K562 (cell line): ENCODE results near the gene LAPTM5. TPM values are rescaled to one million over a fixed set of nuclear protein-coding genes. Genes with fewer than 3 reads are reported as not detected.
A peak's percentile ranks its signal among the peaks of the same experiment; 100 is the strongest.

Source experiments
- BCOR ChIP-seq: fragments of 450-650 bp; IDR thresholded peaks from 2 replicates; pipeline ENCODE4 v1.6.1; 2016
- BRD4 ChIP-seq: fragments of 200-600 bp; sonication (generic); IDR thresholded peaks from 2 replicates; pipeline ENCODE4 v1.6.1; 2017; ENCODE audit warnings: inconsistent platforms
- MYNN ChIP-seq, 2 experiments: sonication (generic); formaldehyde crosslinking in 1 of 2; IDR thresholded peaks; 2 replicates each; pipeline versions ENCODE4 v1.5.0 to v1.6.1; 2016 to 2020; ENCODE audit warnings: antibody characterized with exemption in 1 of 2, missing genetic modification reagents in 1 of 2
- SAP30 ChIP-seq: fragments of 200-600 bp; sonication (generic); IDR thresholded peaks from 2 replicates; pipeline ENCODE4 v1.6.1; 2012; ENCODE audit warnings: borderline replicate concordance, low read depth, mild to moderate bottlenecking, moderate library complexity, low read length, control low read depth, inconsistent platforms; ENCODE audit not compliant: insufficient read depth, poor library complexity, severe bottlenecking
- ZNF143 ChIP-seq: sonication (generic); formaldehyde crosslinking; IDR thresholded peaks from 2 replicates; pipeline ENCODE4 v1.9.0; 2022; ENCODE audit warnings: mild to moderate bottlenecking, missing genetic modification reagents
- ZNF197 ChIP-seq: fragments of 200-800 bp; sonication (Bioruptor generic); IDR thresholded peaks from 2 replicates; pipeline ENCODE4 v1.6.1; 2016; ENCODE audit warnings: low read depth, missing genetic modification characterization, missing compliant biosample characterization
- ZNF263 ChIP-seq: sonication (generic); formaldehyde crosslinking; IDR thresholded peaks from 2 replicates; pipeline ENCODE4 v1.8.0; 2022; ENCODE audit warnings: mild to moderate bottlenecking, missing genetic modification reagents, borderline replicate concordance
- ZNF347 ChIP-seq: fragments of 450-650 bp; formaldehyde crosslinking; IDR thresholded peaks from 2 replicates; pipeline ENCODE4 v1.4.0; 2020; ENCODE audit warnings: low read depth, mild to moderate bottlenecking, moderate library complexity
- ZNF408 ChIP-seq: fragments of 250-450 bp; sonication (Bioruptor Pico); IDR thresholded peaks from 2 replicates; pipeline ENCODE4 v1.4.0; 2020; ENCODE audit warnings: low read depth, mild to moderate bottlenecking, moderate library complexity
- polyA plus RNA-seq, 8 experiments: library from polyadenylated mRNA; depleted of rRNA in 4 of 8; stranded (reverse) in 5 of 8; unstranded in 3 of 8; fragments of >200 nt; fragmentation: Nextera tagmentation in 2 of 8; fragmentation: Illumina TruSeq in 1 of 8; extraction: Ambion mirVana in 2 of 8; extraction: Trizol in 1 of 8; gene quantifications; 2 replicates each; pipeline versions ENCODE4 v1.2.1 to v1.2.3, GENCODE V29; 2011 to 2014; ENCODE audit warnings: inconsistent platforms in 1 of 8, missing spikeins in 1 of 8
- total RNA-seq, 7 experiments: library from RNA; depleted of rRNA in 6 of 7; stranded (reverse); fragments of >200 nt in 6 of 7; fragmentation: Illumina TruSeq in 2 of 7; extraction: Trizol in 2 of 7; gene quantifications; 2 replicates each; pipeline versions ENCODE4 v1.2.1 to v1.2.3, GENCODE V29; 2011 to 2021; ENCODE audit warnings: low replicate concordance in 1 of 7
- TF ChIP-seq, protein P1 (sequence below): fragments of 450-650 bp; formaldehyde crosslinking; IDR thresholded peaks from 2 replicates; pipeline ENCODE4 v1.4.0; 2020; ENCODE audit warnings: mild to moderate bottlenecking, mixed read lengths
- TF ChIP-seq, protein P2 (sequence below): fragments of 450-650 bp; formaldehyde crosslinking; IDR thresholded peaks from 2 replicates; pipeline ENCODE4 v1.4.0; 2020; ENCODE audit warnings: mild to moderate bottlenecking, moderate library complexity
- TF ChIP-seq, protein P3 (sequence below): fragments of 200-800 bp; sonication (Bioruptor generic); IDR thresholded peaks from 2 replicates; pipeline ENCODE4 v1.6.1; 2016; ENCODE audit warnings: missing genetic modification characterization, missing compliant biosample characterization
- TF ChIP-seq, protein P4 (sequence below): fragments of 450-650 bp; formaldehyde crosslinking; IDR thresholded peaks from 2 replicates; pipeline ENCODE4 v1.4.0; 2020; ENCODE audit warnings: mild to moderate bottlenecking, moderate library complexity
- TF ChIP-seq, protein P5 (sequence below), 3 experiments: fragments of 200-800 bp in 1 of 3; sonication (Bioruptor generic) in 1 of 3; sonication (generic) in 1 of 3; formaldehyde crosslinking in 1 of 3; IDR thresholded peaks; 2 replicates each; pipeline versions ENCODE4 v1.6.1 to v1.8.0; 2016 to 2022; ENCODE audit warnings: mild to moderate bottlenecking in 2 of 3, missing compliant biosample characterization in 2 of 3, missing genetic modification characterization in 2 of 3, missing genetic modification reagents in 1 of 3

LAPTM5 gene
- total and polyA plus RNA-seq, 9 of the 15 experiments (the other 6 are each of a cell fraction or from before 2014, with no cell fraction given): 2.4 to 47.3 (median 20.3) TPM

DNA sequence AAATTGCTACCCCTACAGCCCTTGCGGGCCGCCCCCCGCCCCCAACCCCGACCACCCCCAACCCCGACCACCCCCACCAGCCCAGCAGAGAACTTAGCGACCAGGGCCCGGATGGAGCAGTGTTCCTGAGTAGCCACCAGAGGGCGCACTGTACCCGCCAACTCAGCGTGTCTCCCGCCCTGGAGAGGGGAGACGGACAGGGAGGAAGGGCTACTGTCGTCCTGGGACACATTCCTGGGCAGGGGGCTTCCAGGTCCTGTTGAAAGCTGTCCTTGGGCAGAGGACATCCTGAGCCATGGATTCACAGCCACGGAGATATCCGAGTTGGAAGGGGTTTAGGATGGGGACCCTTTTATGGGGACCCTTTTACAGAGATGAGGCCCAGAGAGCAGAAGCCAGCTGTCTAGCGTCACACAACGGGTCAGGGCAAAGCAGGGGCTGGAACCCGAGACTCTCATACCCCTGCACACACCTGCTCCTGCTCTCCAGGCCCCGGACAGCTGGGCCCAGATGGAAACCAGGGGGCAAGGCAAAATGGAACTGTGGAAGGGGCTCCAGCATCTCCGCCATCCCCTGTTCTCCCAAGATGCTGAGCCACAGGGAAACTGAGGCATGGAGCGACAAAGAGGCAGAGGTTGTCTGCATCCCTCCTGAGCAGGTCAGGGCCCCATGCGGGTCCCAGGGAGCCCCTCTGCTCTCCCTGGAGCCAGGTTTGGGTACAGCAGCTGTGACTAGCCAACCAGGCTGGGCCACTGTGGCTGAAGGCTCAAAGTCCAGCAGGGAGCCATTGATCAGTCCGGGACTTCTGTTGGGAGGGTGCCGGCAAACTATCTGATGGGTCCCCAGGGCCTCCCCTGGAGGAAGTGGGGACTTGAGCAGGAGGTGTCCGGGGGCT, 25.0 kb upstream of the LAPTM5 start (continued):
- TF ChIP-seq, protein P1, sequence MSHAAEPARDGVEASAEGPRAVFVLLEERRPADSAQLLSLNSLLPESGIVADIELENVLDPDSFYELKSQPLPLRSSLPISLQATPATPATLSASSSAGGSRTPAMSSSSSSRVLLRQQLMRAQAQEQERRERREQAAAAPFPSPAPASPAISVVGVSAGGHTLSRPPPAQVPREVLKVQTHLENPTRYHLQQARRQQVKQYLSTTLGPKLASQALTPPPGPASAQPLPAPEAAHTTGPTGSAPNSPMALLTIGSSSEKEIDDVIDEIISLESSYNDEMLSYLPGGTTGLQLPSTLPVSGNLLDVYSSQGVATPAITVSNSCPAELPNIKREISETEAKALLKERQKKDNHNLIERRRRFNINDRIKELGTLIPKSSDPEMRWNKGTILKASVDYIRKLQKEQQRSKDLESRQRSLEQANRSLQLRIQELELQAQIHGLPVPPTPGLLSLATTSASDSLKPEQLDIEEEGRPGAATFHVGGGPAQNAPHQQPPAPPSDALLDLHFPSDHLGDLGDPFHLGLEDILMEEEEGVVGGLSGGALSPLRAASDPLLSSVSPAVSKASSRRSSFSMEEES: no peak
- TF ChIP-seq, protein P2, sequence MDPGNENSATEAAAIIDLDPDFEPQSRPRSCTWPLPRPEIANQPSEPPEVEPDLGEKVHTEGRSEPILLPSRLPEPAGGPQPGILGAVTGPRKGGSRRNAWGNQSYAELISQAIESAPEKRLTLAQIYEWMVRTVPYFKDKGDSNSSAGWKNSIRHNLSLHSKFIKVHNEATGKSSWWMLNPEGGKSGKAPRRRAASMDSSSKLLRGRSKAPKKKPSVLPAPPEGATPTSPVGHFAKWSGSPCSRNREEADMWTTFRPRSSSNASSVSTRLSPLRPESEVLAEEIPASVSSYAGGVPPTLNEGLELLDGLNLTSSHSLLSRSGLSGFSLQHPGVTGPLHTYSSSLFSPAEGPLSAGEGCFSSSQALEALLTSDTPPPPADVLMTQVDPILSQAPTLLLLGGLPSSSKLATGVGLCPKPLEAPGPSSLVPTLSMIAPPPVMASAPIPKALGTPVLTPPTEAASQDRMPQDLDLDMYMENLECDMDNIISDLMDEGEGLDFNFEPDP (CRISPR knock-in tag): no peak
- no peak for TF ChIP-seq ZNF347
- TF ChIP-seq, protein P3, sequence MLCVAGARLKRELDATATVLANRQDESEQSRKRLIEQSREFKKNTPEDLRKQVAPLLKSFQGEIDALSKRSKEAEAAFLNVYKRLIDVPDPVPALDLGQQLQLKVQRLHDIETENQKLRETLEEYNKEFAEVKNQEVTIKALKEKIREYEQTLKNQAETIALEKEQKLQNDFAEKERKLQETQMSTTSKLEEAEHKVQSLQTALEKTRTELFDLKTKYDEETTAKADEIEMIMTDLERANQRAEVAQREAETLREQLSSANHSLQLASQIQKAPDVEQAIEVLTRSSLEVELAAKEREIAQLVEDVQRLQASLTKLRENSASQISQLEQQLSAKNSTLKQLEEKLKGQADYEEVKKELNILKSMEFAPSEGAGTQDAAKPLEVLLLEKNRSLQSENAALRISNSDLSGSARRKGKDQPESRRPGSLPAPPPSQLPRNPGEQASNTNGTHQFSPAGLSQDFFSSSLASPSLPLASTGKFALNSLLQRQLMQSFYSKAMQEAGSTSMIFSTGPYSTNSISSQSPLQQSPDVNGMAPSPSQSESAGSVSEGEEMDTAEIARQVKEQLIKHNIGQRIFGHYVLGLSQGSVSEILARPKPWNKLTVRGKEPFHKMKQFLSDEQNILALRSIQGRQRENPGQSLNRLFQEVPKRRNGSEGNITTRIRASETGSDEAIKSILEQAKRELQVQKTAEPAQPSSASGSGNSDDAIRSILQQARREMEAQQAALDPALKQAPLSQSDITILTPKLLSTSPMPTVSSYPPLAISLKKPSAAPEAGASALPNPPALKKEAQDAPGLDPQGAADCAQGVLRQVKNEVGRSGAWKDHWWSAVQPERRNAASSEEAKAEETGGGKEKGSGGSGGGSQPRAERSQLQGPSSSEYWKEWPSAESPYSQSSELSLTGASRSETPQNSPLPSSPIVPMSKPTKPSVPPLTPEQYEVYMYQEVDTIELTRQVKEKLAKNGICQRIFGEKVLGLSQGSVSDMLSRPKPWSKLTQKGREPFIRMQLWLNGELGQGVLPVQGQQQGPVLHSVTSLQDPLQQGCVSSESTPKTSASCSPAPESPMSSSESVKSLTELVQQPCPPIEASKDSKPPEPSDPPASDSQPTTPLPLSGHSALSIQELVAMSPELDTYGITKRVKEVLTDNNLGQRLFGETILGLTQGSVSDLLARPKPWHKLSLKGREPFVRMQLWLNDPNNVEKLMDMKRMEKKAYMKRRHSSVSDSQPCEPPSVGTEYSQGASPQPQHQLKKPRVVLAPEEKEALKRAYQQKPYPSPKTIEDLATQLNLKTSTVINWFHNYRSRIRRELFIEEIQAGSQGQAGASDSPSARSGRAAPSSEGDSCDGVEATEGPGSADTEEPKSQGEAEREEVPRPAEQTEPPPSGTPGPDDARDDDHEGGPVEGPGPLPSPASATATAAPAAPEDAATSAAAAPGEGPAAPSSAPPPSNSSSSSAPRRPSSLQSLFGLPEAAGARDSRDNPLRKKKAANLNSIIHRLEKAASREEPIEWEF (CRISPR knock-in tag): no peak
- no peak for TF ChIP-seq ZNF197
- TF ChIP-seq BCOR: peak; percentile 45; the same call in 1 of the 2 replicates
- TF ChIP-seq ZNF143 (CRISPR knock-in tag): no peak
- no peak for TF ChIP-seq SAP30
- TF ChIP-seq, protein P4, sequence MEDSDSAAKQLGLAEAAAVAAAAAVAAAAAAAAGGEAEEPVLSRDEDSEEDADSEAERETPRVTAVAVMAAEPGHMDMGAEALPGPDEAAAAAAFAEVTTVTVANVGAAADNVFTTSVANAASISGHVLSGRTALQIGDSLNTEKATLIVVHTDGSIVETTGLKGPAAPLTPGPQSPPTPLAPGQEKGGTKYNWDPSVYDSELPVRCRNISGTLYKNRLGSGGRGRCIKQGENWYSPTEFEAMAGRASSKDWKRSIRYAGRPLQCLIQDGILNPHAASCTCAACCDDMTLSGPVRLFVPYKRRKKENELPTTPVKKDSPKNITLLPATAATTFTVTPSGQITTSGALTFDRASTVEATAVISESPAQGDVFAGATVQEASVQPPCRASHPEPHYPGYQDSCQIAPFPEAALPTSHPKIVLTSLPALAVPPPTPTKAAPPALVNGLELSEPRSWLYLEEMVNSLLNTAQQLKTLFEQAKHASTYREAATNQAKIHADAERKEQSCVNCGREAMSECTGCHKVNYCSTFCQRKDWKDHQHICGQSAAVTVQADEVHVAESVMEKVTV (CRISPR knock-in tag): peak; percentile 66
- TF ChIP-seq, protein P5, sequence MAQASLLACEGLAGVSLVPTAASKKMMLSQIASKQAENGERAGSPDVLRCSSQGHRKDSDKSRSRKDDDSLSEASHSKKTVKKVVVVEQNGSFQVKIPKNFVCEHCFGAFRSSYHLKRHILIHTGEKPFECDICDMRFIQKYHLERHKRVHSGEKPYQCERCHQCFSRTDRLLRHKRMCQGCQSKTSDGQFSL (CRISPR knock-in tag; IDR thresholded peaks at IDR 0.05): 0 out of 2 replicates have a peak, but pooled peaks have one; percentile 31
- TF ChIP-seq, protein P5 (tag; IDR thresholded peaks at IDR 0.05): no peak
- TF ChIP-seq MYNN (IDR thresholded peaks at IDR 0.05): no peak
- TF ChIP-seq MYNN (CRISPR knock-in tag; IDR thresholded peaks at IDR 0.05): no peak
- TF ChIP-seq ZNF408 (CRISPR knock-in tag): no peak
- no peak for TF ChIP-seq BRD4
- peak; percentile 62; the same call in 1 of the 2 replicates for TF ChIP-seq ZNF263 (CRISPR knock-in tag)
